Mucosa of stomach (tissue), 1 donor: Measurements from ENCODE around the gene C5orf58.

Experiments
- H3K27me3 ChIP-seq: one replicate; pipeline ENCODE4 v1.7.0; 2013; ENCODE audit warnings: mild to moderate bottlenecking, low read length; ENCODE audit not compliant: control insufficient read depth, insufficient read depth
- H3K36me3 ChIP-seq: one replicate; pipeline ENCODE4 v1.7.0; 2013; ENCODE audit warnings: low read length; ENCODE audit not compliant: control insufficient read depth, insufficient read depth
- H3K4me1 ChIP-seq: one replicate; pipeline ENCODE4 v1.7.0; 2013; ENCODE audit warnings: mild to moderate bottlenecking, low read length; ENCODE audit not compliant: control insufficient read depth, insufficient read depth
- H3K4me3 ChIP-seq: one replicate; pipeline ENCODE4 v1.7.0; 2013; ENCODE audit warnings: low read length
- H3K9ac ChIP-seq: one replicate; pipeline ENCODE4 v1.7.0; 2013; ENCODE audit warnings: mild to moderate bottlenecking, low read length, moderate library complexity
- H3K9me3 ChIP-seq: one replicate; pipeline ENCODE4 v1.7.0; 2013; ENCODE audit warnings: mild to moderate bottlenecking, low read length, moderate library complexity; ENCODE audit not compliant: control insufficient read depth
- donor health status: Pancreatic carcinoma.

Gene C5orf58

DNA sequence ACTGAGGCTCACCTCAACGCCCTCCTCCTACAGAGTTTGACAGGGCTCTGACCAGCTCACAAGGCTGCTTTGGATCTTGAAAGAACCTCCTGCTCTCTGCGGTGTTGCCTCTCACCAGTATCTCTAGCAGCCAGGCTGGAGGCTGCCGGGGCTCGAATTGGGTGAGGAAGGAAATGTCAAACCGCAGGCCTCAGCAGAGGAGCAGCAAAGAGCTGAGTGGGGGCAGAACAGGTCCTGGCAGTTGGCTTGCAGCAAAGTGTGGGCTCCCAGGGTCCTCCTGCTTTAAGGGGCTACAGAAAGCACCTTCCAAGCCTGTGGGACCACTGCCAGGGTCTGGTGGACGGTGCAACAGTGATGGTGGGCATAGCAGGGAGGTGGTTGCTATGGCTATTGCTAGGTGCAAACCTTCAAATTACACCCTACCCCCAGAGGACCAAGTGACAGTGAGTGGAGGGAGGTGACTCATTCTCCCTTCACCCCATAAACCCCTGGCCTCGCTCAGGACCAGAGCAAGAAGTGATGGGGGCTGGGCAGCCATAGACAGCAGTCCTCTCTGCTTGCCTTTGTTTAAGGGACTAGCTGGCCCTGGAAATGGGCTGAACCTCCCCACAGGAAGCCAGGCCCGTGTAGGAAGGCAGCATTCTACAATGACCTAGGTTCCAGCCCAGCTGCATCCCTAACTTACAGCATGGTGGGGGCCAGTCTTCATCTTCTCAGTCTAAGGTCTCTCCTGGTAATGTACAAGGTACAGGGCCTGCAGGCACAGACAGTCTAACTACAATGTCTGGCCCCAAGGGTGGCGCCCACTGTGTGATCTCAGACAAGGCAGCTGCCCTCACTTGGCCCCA is 46.0 kb downstream of the C5orf58 start:
- H3K27me3 ChIP-seq = no peaks in the 10 kb centered on the region
- no peaks in the 10 kb centered on the region for H3K9me3 ChIP-seq
- H3K36me3 ChIP-seq = no peaks in the 10 kb centered on the region
- H3K4me1 ChIP-seq = no peaks in the 10 kb centered on the region
- no peak overlapping the region for H3K4me3 ChIP-seq
- H3K9ac ChIP-seq = no peak overlapping the region

DNA sequence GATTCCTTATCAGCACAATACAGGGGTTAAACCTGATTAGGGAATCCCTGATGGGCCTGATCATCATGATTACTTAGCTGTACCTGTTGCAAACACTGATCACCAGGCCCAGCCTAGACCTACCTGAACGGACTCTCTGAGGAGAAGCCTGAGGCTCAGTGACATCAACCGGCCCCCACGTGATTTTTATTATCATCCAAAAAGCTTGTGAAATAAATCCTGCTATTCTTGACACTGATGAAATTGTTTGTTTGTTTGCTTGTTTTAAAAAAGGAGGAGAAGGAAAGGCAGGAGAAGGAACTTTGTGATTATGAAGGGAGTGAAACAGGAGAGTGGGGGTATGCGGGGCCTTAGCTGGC is 46.7 kb downstream of the C5orf58 start:
- Histone ChIP-seq H3K9ac (no peak overlapping the region), H3K27me3 (no peaks in the 10 kb centered on the region), H3K9me3 (no peaks in the 10 kb centered on the region), H3K36me3 (no peaks in the 10 kb centered on the region), H3K4me1 (no peaks in the 10 kb centered on the region), H3K4me3 (no peak overlapping the region)

DNA sequence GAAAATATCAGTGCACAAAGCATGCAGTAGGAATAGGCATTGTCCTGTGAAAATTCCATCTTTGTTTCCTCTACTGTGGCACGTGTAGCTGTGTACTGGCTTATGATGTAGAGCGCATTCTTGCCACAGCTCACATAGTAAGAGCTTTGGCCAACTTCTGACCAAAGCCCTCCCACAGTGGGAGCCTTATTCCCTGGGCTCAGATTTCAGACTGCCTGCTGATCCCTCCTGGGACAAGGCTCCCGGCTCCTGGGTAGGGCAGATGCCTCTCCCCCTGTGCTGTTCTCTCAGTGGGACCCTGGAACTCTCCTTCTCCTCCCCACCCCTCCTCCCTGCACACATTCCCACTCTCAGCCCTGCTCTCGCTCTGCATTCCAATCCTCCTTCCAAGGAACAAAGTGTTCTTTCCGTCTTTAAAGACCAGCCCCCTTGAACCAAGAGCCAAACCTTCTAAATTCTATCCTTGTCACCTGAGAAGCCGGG is 47.3 kb downstream of the C5orf58 start:
- H3K4me1 ChIP-seq = no peaks in the 10 kb centered on the region
- no peaks in the 10 kb centered on the region for H3K9me3 ChIP-seq
- H3K27me3 ChIP-seq = no peaks in the 10 kb centered on the region
- no peaks in the 10 kb centered on the region for H3K36me3 ChIP-seq
- no peak overlapping the region for H3K4me3 ChIP-seq
- H3K9ac ChIP-seq = no peak overlapping the region

DNA sequence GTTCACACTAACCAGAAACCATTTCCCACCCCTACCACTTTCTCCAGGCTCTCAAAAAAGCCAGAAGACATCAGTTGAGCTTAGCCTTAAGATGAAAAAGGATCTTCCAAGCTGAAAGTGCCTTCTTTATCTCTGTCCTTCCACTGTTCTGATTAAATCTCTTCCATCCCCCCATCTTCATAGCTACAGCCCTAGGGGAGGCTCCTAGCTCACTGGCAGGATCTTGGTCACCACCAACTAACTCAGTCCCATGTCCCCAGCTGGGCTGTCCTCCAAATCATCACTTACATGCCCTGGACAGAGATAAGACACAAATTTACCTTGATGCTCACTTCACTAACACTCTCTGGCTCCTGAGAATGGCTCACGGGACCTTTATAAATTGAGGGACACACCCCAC is 50.5 kb downstream of the C5orf58 start:
- no peak overlapping the region for H3K9ac ChIP-seq
- H3K4me1 ChIP-seq = no peaks in the 10 kb centered on the region
- no peaks in the 10 kb centered on the region for H3K9me3 ChIP-seq
- no peaks in the 10 kb centered on the region for H3K36me3 ChIP-seq
- H3K27me3 ChIP-seq = no peaks in the 10 kb centered on the region
- H3K4me3 ChIP-seq = no peak overlapping the region

DNA sequence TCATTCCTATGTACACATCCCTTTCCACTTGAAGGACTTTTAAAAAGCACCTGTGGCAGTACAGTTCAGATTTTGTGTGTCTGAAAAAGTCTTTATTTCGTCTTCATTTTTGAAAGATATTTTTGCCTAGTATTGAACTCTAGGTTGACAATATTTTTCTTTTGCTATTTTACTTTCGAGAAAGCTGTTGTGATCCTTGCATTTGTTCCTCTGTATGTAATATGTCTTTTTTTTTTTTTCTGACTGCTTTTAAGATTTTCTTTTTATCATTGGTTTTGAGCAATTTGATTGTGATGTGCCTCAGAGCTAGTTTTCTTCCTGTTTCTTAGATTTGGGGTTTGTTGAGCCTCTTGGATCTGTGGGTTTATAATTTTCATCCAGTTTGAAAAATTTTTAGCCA is 51.4 kb downstream of the C5orf58 start:
- Histone ChIP-seq H3K27me3 (no peaks in the 10 kb centered on the region), H3K4me3 (no peak overlapping the region), H3K9me3 (no peaks in the 10 kb centered on the region), H3K9ac (no peak overlapping the region), H3K4me1 (no peaks in the 10 kb centered on the region), H3K36me3 (no peaks in the 10 kb centered on the region)

DNA sequence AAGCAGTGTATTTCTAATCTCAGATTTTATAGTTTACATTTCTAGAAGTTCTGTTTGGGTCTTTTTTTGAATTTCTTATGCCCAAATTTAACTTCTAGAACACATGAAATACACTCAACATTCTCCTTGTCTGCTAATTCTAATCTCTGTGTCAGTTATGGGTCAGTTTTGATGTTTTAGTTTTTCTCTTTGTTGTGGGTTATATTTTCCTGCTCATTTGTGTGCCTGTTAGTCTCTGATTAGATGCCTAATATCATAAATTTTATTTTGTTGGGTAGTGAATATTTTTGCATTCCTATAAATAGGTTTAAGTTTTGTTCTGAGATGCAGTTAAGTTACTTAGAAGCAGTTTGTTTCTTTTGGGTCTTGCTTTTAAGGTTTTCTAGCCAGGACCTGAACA is 52.4 kb downstream of the C5orf58 start:
- no peak overlapping the region for H3K9ac ChIP-seq
- H3K4me3 ChIP-seq = no peak overlapping the region
- no peaks in the 10 kb centered on the region for H3K36me3 ChIP-seq
- H3K27me3 ChIP-seq = no peaks in the 10 kb centered on the region
- H3K4me1 ChIP-seq = no peaks in the 10 kb centered on the region
- no peaks in the 10 kb centered on the region for H3K9me3 ChIP-seq

DNA sequence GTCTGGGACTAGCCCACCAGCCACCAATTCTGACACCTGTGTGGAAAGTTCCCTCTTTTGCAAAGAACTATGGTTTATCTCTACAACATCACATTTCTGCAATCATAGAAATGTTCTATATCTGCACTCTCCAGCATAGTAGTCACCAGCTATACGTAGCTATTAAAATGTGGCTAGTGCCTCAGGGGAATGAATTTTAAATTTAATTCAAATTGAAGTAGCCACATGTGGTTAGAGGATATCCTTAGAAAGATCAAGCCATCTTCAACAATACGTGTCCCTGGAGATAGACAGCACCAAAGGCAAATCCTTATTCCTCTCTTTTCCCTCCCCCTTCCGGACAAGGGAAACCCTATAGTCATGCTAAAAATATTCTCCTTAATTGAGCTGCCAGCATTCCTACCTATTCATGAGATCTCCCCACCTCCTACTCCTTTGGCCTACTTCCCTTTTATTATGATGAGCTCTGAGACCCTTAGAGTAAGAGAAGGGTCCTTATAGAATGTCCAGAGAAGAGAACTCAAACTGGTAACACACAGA is 53.7 kb downstream of the C5orf58 start:
- H3K4me3 ChIP-seq = no peak overlapping the region
- H3K36me3 ChIP-seq = no peaks in the 10 kb centered on the region
- no peaks in the 10 kb centered on the region for H3K27me3 ChIP-seq
- H3K4me1 ChIP-seq = no peaks in the 10 kb centered on the region
- H3K9me3 ChIP-seq = no peaks in the 10 kb centered on the region
- no peak overlapping the region for H3K9ac ChIP-seq

DNA sequence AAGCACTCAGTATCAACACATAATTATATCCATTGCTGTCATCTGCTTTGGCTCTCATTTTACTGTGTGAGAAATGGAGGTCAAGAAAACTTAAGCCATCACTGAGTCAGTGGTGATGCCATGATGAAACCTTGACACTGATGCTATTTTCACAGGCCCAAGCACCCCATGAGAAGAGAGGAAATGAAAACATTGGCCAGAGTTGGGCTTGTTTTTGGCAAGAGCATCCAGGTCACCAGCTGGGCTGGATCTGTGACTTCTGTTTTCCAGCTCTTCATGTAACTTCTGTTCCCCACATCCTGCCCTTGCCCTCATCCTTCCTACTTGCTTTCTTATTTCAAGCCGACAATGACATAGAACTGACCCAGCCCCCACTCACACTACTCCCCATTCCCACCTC is 54.7 kb downstream of the C5orf58 start:
- H3K36me3 ChIP-seq = no peaks in the 10 kb centered on the region

DNA sequence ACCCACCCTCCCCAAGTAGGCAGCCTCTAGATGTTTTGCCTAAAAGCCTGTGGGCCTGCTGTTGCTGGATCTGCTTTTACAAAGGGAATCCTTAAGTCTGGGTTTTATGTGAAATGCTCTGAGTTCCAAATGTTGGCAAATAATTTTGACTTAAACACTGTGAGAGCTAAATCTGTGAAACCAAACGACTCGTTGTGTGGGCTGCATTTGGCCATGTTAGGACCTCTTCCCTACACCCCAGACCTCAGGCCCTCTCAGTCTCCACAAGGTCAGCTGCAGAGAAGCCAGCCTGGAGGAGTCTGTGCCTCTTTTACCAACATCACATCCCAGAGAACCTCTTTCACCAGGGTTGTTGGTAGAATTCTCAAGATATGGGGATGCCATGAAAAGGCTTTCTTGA is 55.4 kb downstream of the C5orf58 start:
- no peaks in the 10 kb centered on the region for H3K27me3 ChIP-seq
- H3K4me1 ChIP-seq = no peaks in the 10 kb centered on the region
- H3K36me3 ChIP-seq = no peaks in the 10 kb centered on the region
- H3K9ac ChIP-seq = no peak overlapping the region
- no peak overlapping the region for H3K4me3 ChIP-seq
- H3K9me3 ChIP-seq = no peaks in the 10 kb centered on the region

More for the DNA sequence above, 54.7 kb downstream of the C5orf58 start:
- H3K4me1 ChIP-seq = no peaks in the 10 kb centered on the region
- no peaks in the 10 kb centered on the region for H3K9me3 ChIP-seq
- H3K27me3 ChIP-seq = no peaks in the 10 kb centered on the region
- H3K4me3 ChIP-seq = no peak overlapping the region
- no peak overlapping the region for H3K9ac ChIP-seq

DNA sequence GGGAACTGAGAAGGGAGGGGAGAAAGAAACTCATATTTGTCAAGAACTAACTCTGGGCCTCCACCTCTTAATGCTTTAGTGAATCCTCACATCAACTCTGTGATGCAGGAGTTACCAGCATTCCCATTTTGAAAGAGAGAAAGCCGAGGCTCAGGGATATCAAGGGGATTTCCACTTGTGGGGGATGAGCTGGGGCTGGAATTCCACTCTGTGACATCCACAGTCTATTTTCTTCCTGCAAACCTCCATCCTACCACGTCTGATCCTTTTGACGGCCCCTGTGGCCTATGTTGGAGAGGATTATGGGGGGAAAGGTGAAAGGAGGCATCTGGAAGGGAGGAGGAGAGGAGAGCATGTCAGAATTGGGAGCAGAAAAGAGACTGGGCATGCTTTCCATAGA is 55.8 kb downstream of the C5orf58 start:
- no peaks in the 10 kb centered on the region for H3K9me3 ChIP-seq
- no peaks in the 10 kb centered on the region for H3K4me1 ChIP-seq
- no peaks in the 10 kb centered on the region for H3K27me3 ChIP-seq
- no peak overlapping the region for H3K4me3 ChIP-seq
- no peak overlapping the region for H3K9ac ChIP-seq
- H3K36me3 ChIP-seq = no peaks in the 10 kb centered on the region

DNA sequence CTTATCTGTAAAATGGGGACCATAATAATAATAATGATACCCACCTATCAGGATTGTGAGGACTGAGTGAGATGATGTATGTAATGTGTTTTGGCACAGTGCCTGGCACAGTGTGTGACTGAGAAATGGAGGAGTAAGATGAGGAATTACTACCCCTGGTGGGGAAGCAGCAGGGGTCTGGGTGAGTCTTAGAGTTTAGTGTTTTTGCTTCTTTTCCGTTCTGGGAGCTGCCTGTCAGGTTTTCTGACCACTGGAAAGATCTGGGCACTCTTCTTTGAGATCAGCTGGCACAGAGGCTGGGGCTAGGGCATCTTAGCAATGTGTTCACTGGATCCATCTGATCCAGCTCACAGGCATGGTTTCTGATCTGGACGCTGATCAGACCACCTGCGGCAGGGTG is 56.3 kb downstream of the C5orf58 start:
- H3K9ac ChIP-seq = no peak overlapping the region
- H3K9me3 ChIP-seq = no peaks in the 10 kb centered on the region
- no peaks in the 10 kb centered on the region for H3K27me3 ChIP-seq
- no peaks in the 10 kb centered on the region for H3K4me1 ChIP-seq
- no peak overlapping the region for H3K4me3 ChIP-seq
- H3K36me3 ChIP-seq = no peaks in the 10 kb centered on the region

DNA sequence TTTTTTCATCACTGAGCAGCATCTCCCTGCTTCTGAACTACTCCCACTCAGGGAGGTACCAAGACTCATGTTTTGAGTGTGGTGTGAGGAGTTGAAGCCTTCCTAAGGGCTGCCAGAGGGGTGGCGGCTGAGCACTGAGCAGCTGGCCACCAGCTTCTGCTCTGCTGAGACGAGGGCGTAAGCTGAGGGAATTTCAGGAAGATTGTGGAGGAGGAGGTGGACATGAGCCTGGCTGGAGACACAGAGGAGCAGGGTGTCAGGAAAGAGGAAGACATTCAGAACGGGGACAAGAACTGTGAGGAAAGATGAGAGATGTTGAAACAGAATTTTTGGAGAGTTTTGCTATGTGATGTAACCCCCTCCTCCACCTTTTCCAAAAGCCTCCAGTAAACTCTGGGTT is 57.0 kb downstream of the C5orf58 start:
- Histone ChIP-seq H3K9ac (no peak overlapping the region), H3K4me1 (no peaks in the 10 kb centered on the region), H3K27me3 (no peaks in the 10 kb centered on the region), H3K9me3 (no peaks in the 10 kb centered on the region), H3K4me3 (no peak overlapping the region), H3K36me3 (no peaks in the 10 kb centered on the region)
